Loucy (cell line): ENCODE results near the gene POLA1.

Experiments
- EZH2phosphoT487 ChIP-seq: fragments of 200-600 bp; IDR thresholded peaks from 2 replicates; pipeline ENCODE4 v1.6.1; 2018; ENCODE audit warnings: antibody characterized with exemption, mild to moderate bottlenecking, moderate library complexity, borderline replicate concordance
- TF ChIP-seq, protein P1 (sequence below): fragments of 200-600 bp; sonication (generic); conservative IDR thresholded peaks from 2 replicates; pipeline ENCODE4 v1.5.1; 2014; ENCODE audit warnings: mild to moderate bottlenecking, antibody characterized with exemption, low read length

DNA sequence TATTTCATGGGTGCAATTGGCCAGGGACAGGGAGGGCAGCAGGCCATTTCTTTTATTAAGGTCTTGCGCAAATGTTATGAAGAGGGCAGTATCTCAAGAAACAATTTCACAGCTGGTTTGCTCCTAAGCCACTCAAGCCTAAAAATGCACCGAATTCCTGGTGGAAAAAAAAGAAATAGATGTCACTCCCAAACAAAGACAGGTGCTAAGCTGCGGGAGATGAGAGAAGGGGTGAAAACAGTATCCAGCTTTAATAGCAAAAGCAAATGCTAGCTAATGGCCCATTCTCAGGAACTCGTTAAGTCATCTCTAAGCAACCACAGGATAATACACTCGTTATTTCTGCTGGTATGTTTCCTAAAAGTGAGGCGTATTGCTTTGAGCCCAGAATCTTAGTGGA lies 205.7 kb downstream of the POLA1 start:
- TF ChIP-seq, protein P1, sequence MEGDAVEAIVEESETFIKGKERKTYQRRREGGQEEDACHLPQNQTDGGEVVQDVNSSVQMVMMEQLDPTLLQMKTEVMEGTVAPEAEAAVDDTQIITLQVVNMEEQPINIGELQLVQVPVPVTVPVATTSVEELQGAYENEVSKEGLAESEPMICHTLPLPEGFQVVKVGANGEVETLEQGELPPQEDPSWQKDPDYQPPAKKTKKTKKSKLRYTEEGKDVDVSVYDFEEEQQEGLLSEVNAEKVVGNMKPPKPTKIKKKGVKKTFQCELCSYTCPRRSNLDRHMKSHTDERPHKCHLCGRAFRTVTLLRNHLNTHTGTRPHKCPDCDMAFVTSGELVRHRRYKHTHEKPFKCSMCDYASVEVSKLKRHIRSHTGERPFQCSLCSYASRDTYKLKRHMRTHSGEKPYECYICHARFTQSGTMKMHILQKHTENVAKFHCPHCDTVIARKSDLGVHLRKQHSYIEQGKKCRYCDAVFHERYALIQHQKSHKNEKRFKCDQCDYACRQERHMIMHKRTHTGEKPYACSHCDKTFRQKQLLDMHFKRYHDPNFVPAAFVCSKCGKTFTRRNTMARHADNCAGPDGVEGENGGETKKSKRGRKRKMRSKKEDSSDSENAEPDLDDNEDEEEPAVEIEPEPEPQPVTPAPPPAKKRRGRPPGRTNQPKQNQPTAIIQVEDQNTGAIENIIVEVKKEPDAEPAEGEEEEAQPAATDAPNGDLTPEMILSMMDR: no peak
- no peak for TF ChIP-seq EZH2phosphoT487
